Endothelial cell of umbilical vein (primary cell): ENCODE measurements around the gene PDYN. TPM values are rescaled to one million over a fixed set of nuclear protein-coding genes. Genes with fewer than 3 reads are reported as not detected.
A peak's percentile ranks its signal among the peaks of the same experiment; 100 is the strongest.

Source experiments
- BruUV-seq: library from RNA; stranded (reverse); fragments of 400-500 nt; replicated peaks from 2 replicates; lab custom pipeline; 2021; lab: Mats Ljungman, UMichigan
- CTCF ChIA-PET: fragments of 300-600, 350-600 bp; sonication (Branson Sonifier 250); formaldehyde crosslinking; loops from one replicate; lab custom pipeline; 2021; ENCODE audit warnings: antibody characterized with exemption, inconsistent platforms; lab: Charles Lee
- POLR2A ChIA-PET: fragments of 300-600, 350-600 bp; sonication (Branson Sonifier 250); formaldehyde crosslinking; loops from one replicate; lab custom pipeline; 2021; ENCODE audit warnings: antibody characterized with exemption, inconsistent platforms; lab: Charles Lee
- DNase-seq: peaks from one replicate; pipeline ENCODE4 v3.0.0-alpha.2; 2011; ENCODE audit warnings: low read depth, low spot score
- FAIRE-seq: peaks from 2 replicates; lab custom pipeline; 2011; peaks lifted over from hg19 to GRCh38; lab: Jason Lieb, UNC
- H2AFZ ChIP-seq: 2 replicates; pipeline ENCODE4 v1.6.0; 2012; ENCODE audit warnings: low read depth, low read length, control low read depth, inconsistent platforms
- H3K27ac ChIP-seq: 2 replicates; pipeline ENCODE4 v1.5.1; 2011; ENCODE audit warnings: low read depth, mild to moderate bottlenecking, control low read depth, low read length, moderate library complexity; ENCODE audit not compliant: insufficient read depth
- H3K27me3 ChIP-seq, 2 experiments: 2 replicates each; pipeline versions ENCODE4 v1.6.0 to v1.6.1; 2011; ENCODE audit warnings: low read length in 2 of 2, mixed read lengths in 1 of 2; ENCODE audit not compliant: control insufficient read depth in 2 of 2, insufficient read depth in 2 of 2
- H3K36me3 ChIP-seq, 2 experiments: 2 replicates in 1 of 2; 3 replicates in 1 of 2; pipeline ENCODE4 v1.5.1; 2011; ENCODE audit warnings: low read length in 2 of 2, mild to moderate bottlenecking in 1 of 2, moderate library complexity in 1 of 2; ENCODE audit not compliant: control insufficient read depth in 2 of 2, insufficient read depth in 2 of 2; ENCODE audit errors: extremely low read depth in 1 of 2
- H3K4me1 ChIP-seq: 3 replicates; pipeline ENCODE4 v1.5.1; 2011; ENCODE audit warnings: mild to moderate bottlenecking, low read length; ENCODE audit not compliant: control insufficient read depth, insufficient read depth; ENCODE audit errors: extremely low read depth
- H3K4me2 ChIP-seq: 2 replicates; pipeline ENCODE4 v1.6.1; 2011; ENCODE audit warnings: low read length, control low read depth, mixed read lengths; ENCODE audit not compliant: insufficient read depth
- H3K4me3 ChIP-seq, 3 experiments: fragments of 200-600 bp in 1 of 3; sonication (generic), shearing (Covaris generic) in 1 of 3; replicated peaks in 1 of 3; 2 replicates each; pipeline ENCODE4 v1.5.1; 2011 to 2016; ENCODE audit warnings: control low read depth in 3 of 3, low read length in 3 of 3, mild to moderate bottlenecking in 2 of 3, inconsistent platforms in 1 of 3, low read depth in 1 of 3, moderate library complexity in 1 of 3; ENCODE audit not compliant: insufficient read depth in 1 of 3
- H3K79me2 ChIP-seq: 2 replicates; pipeline ENCODE4 v1.6.0; 2012; ENCODE audit warnings: low read length, inconsistent platforms; ENCODE audit not compliant: control insufficient read depth, insufficient read depth
- H3K9ac ChIP-seq: replicated peaks from 2 replicates; pipeline ENCODE3; 2011; ENCODE audit warnings: low read length, control low read depth; ENCODE audit not compliant: insufficient read depth; ENCODE audit errors: extremely low read depth
- H3K9me1 ChIP-seq: replicated peaks from 3 replicates; pipeline ENCODE4 v1.6.0; 2011; ENCODE audit warnings: mild to moderate bottlenecking, low read length; ENCODE audit not compliant: control insufficient read depth, insufficient read depth; ENCODE audit errors: extremely low read depth
- H3K9me3 ChIP-seq: replicated peaks from 2 replicates; pipeline ENCODE4 v1.5.1; 2012; ENCODE audit warnings: low read length, inconsistent platforms; ENCODE audit not compliant: control insufficient read depth, insufficient read depth
- H4K20me1 ChIP-seq: replicated peaks from 2 replicates; pipeline ENCODE3; 2011; ENCODE audit warnings: mild to moderate bottlenecking, low read length; ENCODE audit not compliant: control insufficient read depth, insufficient read depth; ENCODE audit errors: extremely low read depth
- CTCF ChIP-seq, 2 donors: IDR thresholded peaks; 1 replicate in 1 of 2; 2 replicates in 1 of 2; pipeline ENCODE4 v1.5.1; 2011; ENCODE audit warnings: low read length in 2 of 2, mild to moderate bottlenecking in 2 of 2, moderate library complexity in 2 of 2, control low read depth in 1 of 2, inconsistent platforms in 1 of 2, low read depth in 1 of 2; ENCODE audit not compliant: insufficient read depth in 1 of 2; ENCODE audit errors: extremely low read depth in 1 of 2
- EZH2 ChIP-seq: IDR thresholded peaks from 2 replicates; pipeline ENCODE4 v1.6.1; 2012; ENCODE audit warnings: borderline replicate concordance, low read depth, mild to moderate bottlenecking, moderate library complexity, low read length, inconsistent platforms; ENCODE audit not compliant: severe bottlenecking
- FOS ChIP-seq: IDR thresholded peaks from 2 replicates; pipeline ENCODE4 v1.6.1; 2011; ENCODE audit warnings: mild to moderate bottlenecking, low read length, moderate library complexity, borderline replicate concordance; ENCODE audit not compliant: insufficient read depth
- GATA2 ChIP-seq: IDR thresholded peaks from 2 replicates; pipeline ENCODE4 v1.7.0; 2011; ENCODE audit warnings: low read depth, mild to moderate bottlenecking, moderate library complexity, mixed read lengths, low read length; ENCODE audit not compliant: insufficient read length, insufficient read depth
- JUN ChIP-seq: IDR thresholded peaks from 2 replicates; pipeline ENCODE4 v1.6.1; 2011; ENCODE audit warnings: borderline replicate concordance, low read depth; ENCODE audit not compliant: insufficient read length, insufficient read depth
- MAX ChIP-seq: IDR thresholded peaks from 2 replicates; pipeline ENCODE4 v1.6.1; 2011; ENCODE audit not compliant: insufficient read depth, insufficient read length
- MYC ChIP-seq: IDR thresholded peaks from one replicate; pipeline ENCODE4 v1.6.1; 2011; ENCODE audit warnings: mild to moderate bottlenecking, low read depth, low read length
- POLR2A ChIP-seq: IDR thresholded peaks from 2 replicates; pipeline ENCODE4 v1.6.1; 2012; ENCODE audit warnings: low read depth, mild to moderate bottlenecking, control low read depth, low read length
- POLR2AphosphoS5 ChIP-seq: IDR thresholded peaks from 2 replicates; pipeline ENCODE4 v1.6.1; 2012; ENCODE audit warnings: low read depth, mild to moderate bottlenecking, control low read depth, low read length, moderate library complexity; ENCODE audit not compliant: insufficient read depth
- dilution Hi-C: fragments of 300-500 bp; cut with MboI; formaldehyde crosslinking; loops from one replicate; pipeline ENCODE4 v1.15.0; 2019; ENCODE audit warnings: low sequenced_read_pairs; ENCODE audit not compliant: extremely low pct_ligation_motif_present
- intact Hi-C: fragments of 100-400 bp; cut with micrococcal nuclease; formaldehyde crosslinking; loops from one replicate; pipeline ENCODE4 v1.10.0; 2022
- polyA plus RNA-seq, 4 experiments: library from polyadenylated mRNA; depleted of rRNA in 3 of 4; stranded (reverse) in 3 of 4; unstranded in 1 of 4; fragments of >200 nt; gene quantifications; 2 replicates each; pipeline versions ENCODE4 v1.2.1 to v1.2.3, GENCODE V29; 2011 to 2012; ENCODE audit warnings: missing spikeins in 1 of 4
- total RNA-seq: library from RNA; stranded (reverse); gene quantifications from 2 replicates; pipeline ENCODE4 v1.2.3, GENCODE V29; 2021

The PDYN gene
- total and polyA plus RNA-seq, 2 donors (not counting 3 experiments of a cell fraction or from before 2014, with no cell fraction given): not detected

- intact Hi-C loops: loop anchor here (5.0 kb wide), 1 partner anchor 483 kb away; no protein-coding TSS in a partner anchor
These were observed 24.9 kb downstream of the PDYN start for GRCh38 chr20:1968964-1969363.

GRCh38 chr20:1965520-1966351 is 28.1 kb downstream of the PDYN start:
- Histone ChIP-seq H2AFZ (peak overlapping the region; percentile 54), H3K4me1 (peaks cover 4% of the 10 kb centered on the region), H3K9me1 (no peaks in the 10 kb centered on the region), H3K79me2 (no peaks in the 10 kb centered on the region), H4K20me1 (no peaks in the 10 kb centered on the region), H3K9ac (no peak overlapping the region), H3K27ac (no peak overlapping the region), H3K4me3 (peak overlapping the region in 1 of 3 experiments; percentile 30), H3K4me2 (peak overlapping the region; percentile 54), H3K27me3 (peaks cover 15 to 18% of the 10 kb centered on the region in 2 experiments), H3K9me3 (no peaks in the 10 kb centered on the region), H3K36me3 (no peaks in the 10 kb centered on the region)
- dilution Hi-C loops: no loop called here
- TF ChIP-seq POLR2A: no peak
- TF ChIP-seq JUN: no peak
- TF ChIP-seq MYC: peak; percentile 79
- TF ChIP-seq GATA2: no peak
- TF ChIP-seq POLR2AphosphoS5: no peak
- no peak for TF ChIP-seq FOS
- peak; percentile 95 for TF ChIP-seq MAX
- TF ChIP-seq EZH2: peak; percentile 36
- TF ChIP-seq CTCF (IDR thresholded peaks at IDR 0.05; ENCODE audit: extremely low read depth in 1 of 2, insufficient read depth in 1 of 2, low read depth in 1 of 2, low read length in 2 of 2): peak; percentile 92 to 94
- ChIA-PET POLR2A (no interaction called here), CTCF (interaction anchor here (0.6 to 5.0 kb wide), 27 partner anchors 7 to 558 kb away, joined by 3 to 118 read pairs (median 5); no protein-coding TSS in a partner anchor)
- no TSS peak for BruUV-seq
- intact Hi-C loops: loop anchor here (1.0 to 5.0 kb wide), 4 partner anchors 163 to 487 kb away; no protein-coding TSS in a partner anchor
- FAIRE-seq (peak; percentile 59), DNase-seq (peak; percentile 63)

More at GRCh38 chr20:1968964-1969363, 24.9 kb downstream of the PDYN start:
- Histone ChIP-seq H3K9me1 (no peaks in the 10 kb centered on the region), H3K9ac (no peak overlapping the region), H4K20me1 (no peaks in the 10 kb centered on the region), H3K27me3 (peaks cover 5 to 9% of the 10 kb centered on the region in 2 experiments), H3K27ac (no peak overlapping the region), H2AFZ (no peak overlapping the region), H3K4me1 (peaks cover 4% of the 10 kb centered on the region), H3K4me3 (no peak overlapping the region), H3K79me2 (no peaks in the 10 kb centered on the region), H3K9me3 (no peaks in the 10 kb centered on the region), H3K36me3 (no peaks in the 10 kb centered on the region), H3K4me2 (no peak overlapping the region)
- ChIA-PET CTCF (interaction anchor here (5.3 kb wide), 1 partner anchor 204 kb away, joined by 26 read pairs; no protein-coding TSS in a partner anchor), POLR2A (no interaction called here)
- DNase-seq (no peak), FAIRE-seq (no peak)
- dilution Hi-C loops: no loop called here
- no TSS peak for BruUV-seq
- TF ChIP-seq POLR2AphosphoS5: no peak
- no peak for TF ChIP-seq POLR2A
